ENCODE results near the gene ARHGEF1.

The ARHGEF1 gene

DNA sequence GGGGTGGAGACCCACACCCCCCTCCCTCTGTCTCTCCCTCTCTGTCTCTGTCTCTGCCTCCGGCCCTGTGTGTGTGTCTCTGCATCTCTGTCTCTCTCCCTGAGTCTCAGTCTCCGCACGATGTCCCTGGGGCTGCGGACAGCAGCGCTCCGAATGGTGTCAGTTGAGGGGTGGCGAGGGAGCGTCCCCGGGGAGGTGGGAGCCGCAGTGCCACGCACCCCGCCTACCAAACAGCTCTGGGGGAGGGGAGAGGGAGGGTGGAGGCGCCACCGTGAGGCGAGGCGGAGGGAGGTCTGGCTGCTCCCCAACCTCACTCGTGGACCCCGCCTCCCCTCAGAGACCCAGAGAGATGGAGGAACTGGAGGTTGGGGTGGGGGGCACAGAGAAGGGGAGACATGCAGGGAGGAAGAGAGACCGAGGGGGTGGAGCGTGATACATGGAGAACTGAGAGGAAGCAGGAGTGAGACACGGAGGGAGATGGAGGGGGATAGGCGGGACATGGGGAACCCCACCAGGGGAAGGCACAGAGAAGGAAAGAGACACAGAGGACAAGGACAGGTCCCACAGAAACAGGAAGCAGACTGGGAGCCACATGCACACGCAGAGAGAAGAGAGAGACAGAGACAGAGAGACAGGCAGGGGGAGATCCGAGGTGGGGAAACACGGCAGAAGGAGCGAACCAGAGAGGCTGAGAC is 38.0 kb downstream of the ARHGEF1 start:
- no peak for DNase-seq

DNA sequence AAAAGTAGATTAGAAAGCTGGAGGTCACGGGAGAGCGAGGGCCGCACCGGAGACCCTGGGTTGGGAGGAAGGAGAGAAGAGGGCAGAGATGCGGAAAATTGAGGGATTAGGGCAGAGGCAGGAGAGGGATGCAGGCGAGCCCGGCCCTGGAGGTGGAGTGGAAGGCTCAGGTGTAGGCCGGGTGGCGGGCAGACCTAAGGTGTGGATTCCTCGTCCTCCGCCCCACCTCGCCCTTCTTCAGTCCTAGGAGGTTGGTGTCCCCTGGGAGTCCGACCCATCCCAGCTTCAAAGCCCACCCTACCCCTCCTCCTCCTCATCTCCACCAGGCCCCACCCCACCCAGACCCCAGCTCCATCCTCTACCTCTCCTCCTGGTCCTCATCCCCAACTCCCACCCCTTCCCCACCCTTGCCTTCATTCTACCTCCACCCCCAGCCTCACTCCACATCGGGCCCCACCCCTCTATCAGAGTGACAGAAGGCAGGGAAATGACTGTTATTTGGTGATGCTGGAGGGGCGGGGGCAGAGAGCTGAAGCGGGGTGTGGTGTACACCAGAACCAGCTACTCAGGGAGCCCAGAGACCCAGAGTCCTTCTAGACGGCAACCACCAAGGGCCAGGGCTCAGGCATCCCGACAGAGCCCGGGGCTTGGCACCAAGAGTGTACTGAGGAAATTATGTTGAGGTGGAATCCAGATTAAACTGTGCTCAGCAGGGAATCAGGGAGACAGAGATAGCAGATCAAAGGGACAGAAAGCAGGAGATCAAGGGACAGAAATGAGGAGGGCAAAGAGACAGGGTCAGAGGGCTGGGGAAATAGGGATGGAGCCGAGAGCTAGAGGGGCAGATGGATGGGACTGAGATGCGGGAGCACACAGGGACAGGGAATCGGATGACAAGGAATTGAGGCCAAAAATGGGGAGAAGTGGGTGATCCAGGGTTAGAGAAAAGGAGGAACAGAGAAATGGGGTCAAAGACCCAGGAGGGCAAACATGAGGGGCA is 38.9 kb downstream of the ARHGEF1 start:
- DNase-seq: no peak

DNA sequence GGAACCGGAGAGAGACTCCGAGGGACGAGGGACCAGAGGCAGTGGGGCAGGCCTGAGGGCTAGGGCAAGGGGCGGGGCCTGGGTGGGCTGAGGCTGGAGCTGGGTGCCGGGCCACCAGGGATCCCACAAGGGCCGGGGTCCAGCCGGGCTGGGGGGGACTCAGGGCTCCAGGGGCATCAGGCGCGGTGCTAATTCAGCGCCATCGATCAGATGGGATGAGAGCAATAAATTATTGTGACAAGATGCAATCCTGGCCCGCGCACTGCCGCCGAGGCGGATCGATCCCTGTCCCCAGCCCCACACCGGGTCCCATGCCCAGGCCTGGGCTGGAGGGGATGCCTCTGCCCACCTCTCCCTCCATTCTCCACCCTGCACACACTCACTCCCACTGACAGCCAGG is 39.6 kb downstream of the ARHGEF1 start:
- DNase-seq: no peak

- no peak for DNase-seq
These were observed 40.2 kb downstream of the ARHGEF1 start for GRCh38 chr19:41923045-41923788.

GRCh38 chr19:41924151-41925145 is 41.5 kb downstream of the ARHGEF1 start:
- no peak for DNase-seq

GRCh38 chr19:41925208-41926003 is 42.4 kb downstream of the ARHGEF1 start:
- DNase-seq: no peak

DNA sequence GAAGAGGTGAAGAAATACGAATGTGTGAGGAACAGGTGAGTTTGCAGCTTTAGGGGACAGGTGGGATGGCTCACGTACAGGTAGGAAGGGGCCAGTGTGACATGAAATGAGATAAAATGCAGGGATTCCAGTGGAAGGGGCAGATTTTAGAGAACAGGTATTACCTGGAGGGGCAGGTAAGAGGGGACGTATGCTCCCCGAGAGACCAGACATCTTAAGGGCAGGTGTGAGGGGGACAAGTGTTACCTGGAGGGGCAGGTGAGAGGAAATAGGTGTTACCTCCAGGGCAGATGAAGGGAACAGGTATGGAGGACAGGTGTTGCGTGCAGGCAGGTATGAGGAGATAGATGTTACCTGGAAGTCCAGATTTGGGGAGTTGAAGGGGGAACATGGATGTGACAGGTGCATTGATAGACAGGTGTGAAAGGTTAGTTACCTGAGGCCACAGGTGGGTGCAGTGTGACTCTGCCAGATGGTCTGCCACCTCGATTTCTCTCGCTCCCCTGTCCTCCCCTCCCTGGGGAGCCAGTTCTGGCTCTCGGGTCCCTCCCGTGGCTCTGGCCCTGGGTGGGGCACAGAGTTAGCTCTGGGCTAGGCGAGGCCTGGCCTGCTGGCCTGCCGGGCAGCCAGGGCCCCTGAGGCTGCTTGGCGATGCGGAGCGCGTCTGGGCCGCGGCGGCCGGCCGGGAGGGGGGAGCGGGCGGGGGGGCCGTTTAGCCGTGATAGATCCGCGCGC is 43.2 kb downstream of the ARHGEF1 start:
- DNase-seq: no peak

DNA sequence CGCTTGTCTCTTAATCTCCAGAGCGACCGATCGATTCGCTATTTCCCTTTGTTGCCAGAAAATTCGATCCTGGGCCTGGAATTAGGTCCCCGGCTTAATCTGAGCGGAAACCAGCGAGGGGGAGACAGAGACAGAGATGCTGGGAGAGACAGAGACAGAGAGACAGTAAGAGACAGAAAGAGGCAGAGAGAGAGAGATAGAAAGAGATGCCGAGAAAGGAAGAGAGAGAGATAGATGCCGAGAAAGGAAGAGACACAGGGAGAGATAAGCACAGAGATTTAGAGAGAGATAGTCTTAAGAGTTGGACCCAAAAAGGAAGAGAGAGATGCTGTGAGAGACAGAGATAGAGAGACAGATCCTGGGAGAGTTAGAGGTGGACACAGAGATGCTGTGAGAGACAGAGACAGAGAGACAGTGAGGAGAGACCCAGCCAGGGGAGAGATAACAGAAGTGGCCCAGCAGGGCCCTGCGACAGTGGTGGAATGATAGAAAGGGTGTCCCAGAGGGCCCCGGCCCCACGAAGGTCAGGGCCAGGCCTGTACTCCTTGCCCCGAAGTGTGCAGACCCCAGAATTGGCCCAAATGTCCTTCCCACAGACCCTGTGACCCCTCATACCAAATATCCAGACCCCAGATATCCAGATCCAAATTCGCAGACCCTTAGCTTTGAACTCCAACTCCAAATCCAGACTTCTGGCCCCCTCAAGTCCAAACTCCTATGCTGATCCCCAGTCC is 43.9 kb downstream of the ARHGEF1 start:
- no peak for DNase-seq

GRCh38 chr19:41927497-41928192 is 44.7 kb downstream of the ARHGEF1 start:
- DNase-seq: no peak

GRCh38 chr19:41928221-41928683 is 45.3 kb downstream of the ARHGEF1 start, which contains the start of gene ERFL:
Gene ERFL, minus strand, starts transcription at chr19:41928449. Its CDS starts 15,530 bp downstream, at chr19:41912919.
- no peak for DNase-seq

GRCh38 chr19:41928754-41929535 is 46.0 kb downstream of the ARHGEF1 start:
- peak; percentile 55 for DNase-seq

GRCh38 chr19:41929536-41930071 is 46.6 kb downstream of the ARHGEF1 start:
- DNase-seq: no peak

DNA sequence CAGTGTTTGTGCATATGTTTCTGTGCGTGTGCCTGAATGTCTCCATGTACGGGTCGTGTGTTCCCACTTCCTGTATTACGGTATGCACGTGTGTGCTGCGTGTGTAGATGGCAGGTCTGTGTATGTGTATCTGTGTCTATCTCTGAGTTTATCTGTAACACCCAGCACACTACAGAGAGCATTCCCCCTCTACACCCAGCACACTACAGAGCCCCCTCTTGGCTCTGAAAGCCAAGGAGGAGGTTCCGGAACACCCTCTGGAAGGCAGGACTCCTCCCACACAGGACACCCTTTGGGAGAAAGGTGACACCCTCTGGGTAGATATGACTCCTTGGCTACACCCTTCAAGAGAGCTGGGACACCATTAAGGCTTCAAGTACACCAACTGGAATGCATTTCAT is 47.3 kb downstream of the ARHGEF1 start:
- DNase-seq: no peak

DNA sequence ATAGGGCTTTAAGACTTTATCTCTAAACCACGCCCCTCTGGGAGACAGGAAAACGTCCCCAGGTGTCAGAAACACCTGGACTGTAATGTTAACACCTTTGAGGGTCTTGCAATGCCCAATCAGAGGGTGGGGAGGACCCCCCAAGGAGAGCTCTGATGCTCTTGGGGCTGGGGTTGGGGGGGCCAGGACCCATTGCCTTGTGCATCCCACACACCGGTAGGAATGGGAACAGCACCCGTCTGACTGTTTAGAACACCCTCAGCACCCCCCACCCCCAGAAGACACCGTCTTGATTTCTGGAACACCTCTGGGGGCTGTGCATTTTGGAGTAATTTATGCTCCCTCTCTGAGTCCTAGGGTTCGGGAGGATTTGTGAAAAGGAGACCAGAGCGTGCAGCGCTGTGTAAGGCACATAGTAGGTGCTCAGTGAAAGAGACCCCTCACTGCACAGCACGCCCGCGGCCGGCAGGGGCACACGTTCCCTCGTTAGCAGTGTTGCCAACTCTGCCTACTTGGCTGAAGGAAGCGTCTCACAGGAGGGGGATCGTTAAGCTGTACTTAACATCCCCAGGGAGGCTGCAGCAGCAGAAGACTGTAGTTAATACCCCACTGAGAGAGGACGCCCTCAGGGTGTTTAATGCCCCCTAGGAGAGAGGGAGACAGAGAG is 48.1 kb downstream of the ARHGEF1 start:
- DNase-seq: no peak

DNA sequence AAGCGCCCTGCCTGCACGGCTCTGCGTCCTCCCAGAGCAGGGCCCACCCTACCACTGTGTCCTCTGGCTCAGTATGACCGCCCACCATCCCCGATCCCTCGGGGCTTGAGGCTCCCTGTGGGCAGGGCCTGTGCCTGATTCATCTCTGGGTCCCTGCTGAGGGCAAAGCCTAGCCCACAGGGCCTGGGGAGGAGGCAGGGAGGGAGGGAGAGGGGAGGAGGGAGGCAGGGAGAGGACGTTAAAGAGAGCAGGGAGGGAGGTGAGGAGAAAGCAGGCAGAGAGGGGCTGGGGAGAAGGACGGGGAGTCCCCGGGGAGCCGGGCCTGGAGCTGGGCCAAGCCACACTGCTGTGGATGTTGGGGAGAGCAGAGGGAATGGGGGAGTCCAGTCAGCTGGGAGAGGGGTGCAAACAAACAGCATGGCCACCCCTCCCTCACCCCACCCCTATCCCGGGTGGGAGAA is 49.3 kb downstream of the ARHGEF1 start:
- no peak for DNase-seq

- no peak for DNase-seq
These were observed 49.8 kb downstream of the ARHGEF1 start for GRCh38 chr19:41932720-41933332.

All from CD4-positive, alpha-beta T cell treated with Interleukin-10 for 1 hour (primary cell).